PC-3 (cell line): ENCODE data around the gene ETV1. TPM values are rescaled to one million over a fixed set of nuclear protein-coding genes. Genes with fewer than 3 reads are reported as not detected.
A peak's percentile ranks its signal among the peaks of the same experiment; 100 is the strongest.

Experiments used
- ATAC-seq: fragments of 200-7000 bp; cut with Tn5 transposase; 2 replicates; pipeline ENCODE4 v1.9.1; 2020; ENCODE audit warnings: mild to moderate bottlenecking, moderate library complexity
- BruUV-seq: library from RNA; stranded (reverse); fragments of 400-500 nt; replicated peaks from 2 replicates; lab custom pipeline; 2021; lab: Mats Ljungman, UMichigan
- CTCF ChIA-PET: fragments of 300-600 bp; sonication (Branson Sonifier 250); formaldehyde crosslinking; loops from one replicate; lab custom pipeline; 2022; ENCODE audit warnings: antibody characterized with exemption; lab: Charles Lee
- POLR2A ChIA-PET: fragments of 300-600 bp; sonication (Branson Sonifier 250); formaldehyde crosslinking; loops from one replicate; lab custom pipeline; 2022; ENCODE audit warnings: antibody characterized with exemption; ENCODE audit not compliant: unreplicated experiment; lab: Charles Lee
- DNase-seq: peaks from one replicate; pipeline ENCODE4 v3.0.0-alpha.2; 2015
- H2AFZ ChIP-seq: fragments of 300-600 bp; sonication (generic); 2 replicates; pipeline ENCODE4 v1.6.0; 2016; ENCODE audit warnings: antibody characterized with exemption, low read length
- H3F3A ChIP-seq: fragments of 300-600 bp; sonication (generic); one replicate; pipeline ENCODE4 v1.6.0; 2017; ENCODE audit warnings: antibody characterized with exemption, low read length, control low read depth, mild to moderate bottlenecking; ENCODE audit not compliant: unreplicated experiment
- H3K27ac ChIP-seq: fragments of 300-600 bp; sonication (generic); 2 replicates; pipeline ENCODE4 v1.5.1; 2016; ENCODE audit warnings: mild to moderate bottlenecking, low read length
- H3K27me3 ChIP-seq: fragments of 300-600 bp; sonication (generic); 2 replicates; pipeline ENCODE4 v1.6.1; 2016; ENCODE audit warnings: low read length, mixed read lengths
- H3K36me3 ChIP-seq: fragments of 300-600 bp; sonication (generic); 2 replicates; pipeline ENCODE4 v1.6.1; 2016; ENCODE audit warnings: low read depth, mixed run types, low read length, mixed read lengths
- H3K4me1 ChIP-seq: fragments of 300-600 bp; sonication (generic); 2 replicates; pipeline ENCODE4 v1.5.1; 2016; ENCODE audit warnings: low read length; ENCODE audit not compliant: insufficient read depth
- H3K4me2 ChIP-seq: fragments of 300-600 bp; sonication (generic); 2 replicates; pipeline ENCODE4 v1.6.0; 2016; ENCODE audit warnings: low read length
- H3K4me3 ChIP-seq: fragments of 300-600 bp; sonication (generic); 2 replicates; pipeline ENCODE4 v1.5.1; 2016; ENCODE audit warnings: mild to moderate bottlenecking, low read length, mixed read lengths
- H3K79me2 ChIP-seq: fragments of 300-600 bp; sonication (generic); 2 replicates; pipeline ENCODE4 v1.6.1; 2017; ENCODE audit warnings: low read length, mixed read lengths
- H3K9ac ChIP-seq: fragments of 300-600 bp; sonication (generic); 2 replicates; pipeline ENCODE4 v1.6.0; 2016; ENCODE audit warnings: mild to moderate bottlenecking, low read length
- H3K9me2 ChIP-seq: fragments of 300-600 bp; sonication (generic); replicated peaks from 2 replicates; pipeline ENCODE4 v1.6.1; 2016; ENCODE audit warnings: mixed run types, low read length, mixed read lengths
- H3K9me3 ChIP-seq: fragments of 300-600 bp; sonication (generic); 2 replicates; pipeline ENCODE4 v1.6.1; 2016; ENCODE audit warnings: low read length, mixed read lengths
- H4K20me1 ChIP-seq: fragments of 300-600 bp; sonication (generic); 2 replicates; pipeline ENCODE4 v1.6.1; 2016; ENCODE audit warnings: low read length, mixed read lengths
- CTCF ChIP-seq: fragments of 300-600 bp; sonication (generic); conservative IDR thresholded peaks from 2 replicates; pipeline ENCODE4 v1.5.1; 2017; ENCODE audit warnings: antibody characterized with exemption, low read depth, mild to moderate bottlenecking, low read length
- EZH2 ChIP-seq: fragments of 300-600 bp; sonication (generic); IDR thresholded peaks from one replicate; pipeline ENCODE4 v1.6.1; 2017; ENCODE audit warnings: antibody characterized with exemption, mild to moderate bottlenecking, low read length; ENCODE audit not compliant: unreplicated experiment
- EZH2phosphoT487 ChIP-seq: fragments of 300-600 bp; sonication (generic); IDR thresholded peaks from 2 replicates; pipeline ENCODE4 v1.6.1; 2018; ENCODE audit warnings: mild to moderate bottlenecking, antibody characterized with exemption, low read length, borderline replicate concordance
- intact Hi-C: fragments of 100-400 bp; cut with micrococcal nuclease; formaldehyde crosslinking; loops from 2 replicates; pipeline ENCODE4 v1.9.0; 2023
- total RNA-seq: library from RNA; depleted of rRNA; stranded (reverse); fragments of >200 nt; gene quantifications from 2 replicates; pipeline ENCODE4 v1.2.3, GENCODE V29; 2014

The ETV1 gene
- total RNA-seq, 1 experiment from 2014 or later: 20.6 TPM

- no peak for DNase-seq
- POLR2A ChIA-PET: interaction anchor here (0.6 kb wide), 1 partner anchor 201 kb away, joined by 3 read pairs; no protein-coding TSS in a partner anchor
- no peak for ATAC-seq
- H3F3A ChIP-seq: no peaks in the 10 kb centered on the region
- no peak for TF ChIP-seq EZH2phosphoT487
- TF ChIP-seq CTCF: no peak
- TF ChIP-seq EZH2: no peak
- intact Hi-C loops: no loop called here
- H3K36me3 ChIP-seq: no peaks in the 10 kb centered on the region
- BruUV-seq: no TSS peak
- no peak overlapping the region for H3K4me2 ChIP-seq
- CTCF ChIA-PET: no interaction called here
- H3K27ac ChIP-seq: no peak overlapping the region
- no peak overlapping the region for H2AFZ ChIP-seq
- H3K4me1 ChIP-seq: no peaks in the 10 kb centered on the region
- H3K9me2 ChIP-seq: no peaks in the 10 kb centered on the region
- no peak overlapping the region for H3K4me3 ChIP-seq
- no peaks in the 10 kb centered on the region for H3K79me2 ChIP-seq
- no peaks in the 10 kb centered on the region for H3K27me3 ChIP-seq
- no peaks in the 10 kb centered on the region for H4K20me1 ChIP-seq
- H3K9ac ChIP-seq: no peak overlapping the region
- no peaks in the 10 kb centered on the region for H3K9me3 ChIP-seq
Observed at GRCh38 chr7:13948019-13948801, 41.3 kb downstream of the ETV1 start.

- no peaks in the 10 kb centered on the region for H3K9me3 ChIP-seq
- POLR2A ChIA-PET: interaction anchor here (0.6 kb wide), 1 partner anchor 201 kb away, joined by 3 read pairs; no protein-coding TSS in a partner anchor
- DNase-seq: no peak
- no peaks in the 10 kb centered on the region for H3K9me2 ChIP-seq
- no peak overlapping the region for H3K9ac ChIP-seq
- H3K4me2 ChIP-seq: no peak overlapping the region
- no peak overlapping the region for H3K4me3 ChIP-seq
- intact Hi-C loops: loop anchor here (2.0 kb wide), 1 partner anchor 31 kb away; no protein-coding TSS in a partner anchor
- H3F3A ChIP-seq: no peaks in the 10 kb centered on the region
- no peak overlapping the region for H3K27ac ChIP-seq
- no TSS peak for BruUV-seq
- H3K79me2 ChIP-seq: no peaks in the 10 kb centered on the region
- no peaks in the 10 kb centered on the region for H3K27me3 ChIP-seq
- ATAC-seq: no peak
- no peaks in the 10 kb centered on the region for H4K20me1 ChIP-seq
- no peaks in the 10 kb centered on the region for H3K4me1 ChIP-seq
- H2AFZ ChIP-seq: no peak overlapping the region
- CTCF ChIA-PET: no interaction called here
- no peaks in the 10 kb centered on the region for H3K36me3 ChIP-seq
- TF ChIP-seq EZH2phosphoT487 (no peak), CTCF (no peak), EZH2 (no peak)
Observed at GRCh38 chr7:13947535-13947934, 41.9 kb downstream of the ETV1 start.

- Histone ChIP-seq H3K4me1 (no peaks in the 10 kb centered on the region), H3F3A (no peaks in the 10 kb centered on the region), H2AFZ (no peak overlapping the region), H4K20me1 (no peaks in the 10 kb centered on the region), H3K27ac (no peak overlapping the region), H3K27me3 (no peaks in the 10 kb centered on the region), H3K9me3 (no peaks in the 10 kb centered on the region), H3K4me2 (no peak overlapping the region), H3K79me2 (no peaks in the 10 kb centered on the region), H3K36me3 (no peaks in the 10 kb centered on the region), H3K9ac (no peak overlapping the region), H3K9me2 (no peaks in the 10 kb centered on the region), H3K4me3 (no peak overlapping the region)
- BruUV-seq: no TSS peak
- TF ChIP-seq EZH2: no peak
- no peak for TF ChIP-seq CTCF
- no peak for TF ChIP-seq EZH2phosphoT487
- POLR2A ChIA-PET: no interaction called here
- intact Hi-C loops: loop anchor here (2.0 kb wide), 1 partner anchor 33 kb away; no protein-coding TSS in a partner anchor
- ATAC-seq: peak; percentile 65
- CTCF ChIA-PET: no interaction called here
- DNase-seq: peak; percentile 25
Observed at GRCh38 chr7:13946181-13946580, 43.3 kb downstream of the ETV1 start.
